ENCODE data around the gene AP3S1. TPM values are rescaled to one million over a fixed set of nuclear protein-coding genes. Genes with fewer than 3 reads are reported as not detected.
A peak's percentile ranks its signal among the peaks of the same experiment; 100 is the strongest.
"Not testable (repeated sequence)": the region's sequence is repeated elsewhere in the genome, so short reads cannot be mapped to it uniquely, and the experiment has no call there.

AP3S1 gene
- total RNA-seq, 2 experiments from 2014 or later = 76.0 to 89.5 TPM

GRCh38 chr5:115895821-115896220, 54.1 kb downstream of the AP3S1 start:
- no peak overlapping the region for H3K4me2 ChIP-seq (ENCODE audit: low read length)
- H3K4me1 ChIP-seq (ENCODE audit: insufficient read depth, low read length, poor library complexity, severe bottlenecking) = no peaks in the 10 kb centered on the region
- ChIA-PET CTCF (ENCODE audit: unreplicated experiment) (no interaction called here), POLR2A (interaction anchor here (1.5 kb wide), 1 partner anchor 100 kb away, joined by 3 read pairs; no protein-coding TSS in a partner anchor)
- no peak for DNase-seq (ENCODE audit: low spot score)
- TSS peak; percentile 33 for BruUV-seq (replicated peaks)
- H3K79me2 ChIP-seq (ENCODE audit: insufficient read depth, low read depth, low read length) = no peaks in the 10 kb centered on the region
- intact Hi-C loops (cut with micrococcal nuclease; ENCODE audit: unreplicated experiment) = no loop called here
- no peak overlapping the region for H3K27ac ChIP-seq (ENCODE audit: low read depth, low read length, poor library complexity, severe bottlenecking)
- H2AFZ ChIP-seq (ENCODE audit: low read length) = no peak overlapping the region
- H3K36me3 ChIP-seq (ENCODE audit: insufficient read depth, low read length) = peaks cover 5% of the 10 kb centered on the region; the same call in 1 of the 2 replicates
- H3K9me2 ChIP-seq (ENCODE audit: insufficient read depth, low read length) = no peaks in the 10 kb centered on the region
- H3K9me3 ChIP-seq (ENCODE audit: low read length) = no peaks in the 10 kb centered on the region
- no peaks in the 10 kb centered on the region for H4K20me1 ChIP-seq (ENCODE audit: insufficient read depth, low read length)
- H3K4me3 ChIP-seq (ENCODE audit: low read depth, low read length, poor library complexity, severe bottlenecking) = no peak overlapping the region
- TF ChIP-seq EZH2phosphoT487 (IDR thresholded peaks at IDR 0.05; ENCODE audit: borderline replicate concordance, low read depth, low read length) = no peak

- Histone ChIP-seq H2AFZ (ENCODE audit: low read length) (no peak overlapping the region), H3K36me3 (ENCODE audit: insufficient read depth, low read length) (peaks cover 5% of the 10 kb centered on the region; the same call in 1 of the 2 replicates), H3K79me2 (ENCODE audit: insufficient read depth, low read depth, low read length) (no peaks in the 10 kb centered on the region), H4K20me1 (ENCODE audit: insufficient read depth, low read length) (no peaks in the 10 kb centered on the region), H3K4me3 (ENCODE audit: low read depth, low read length, poor library complexity, severe bottlenecking) (no peak overlapping the region), H3K9me2 (ENCODE audit: insufficient read depth, low read length) (no peaks in the 10 kb centered on the region), H3K4me1 (ENCODE audit: insufficient read depth, low read length, poor library complexity, severe bottlenecking) (no peaks in the 10 kb centered on the region), H3K27ac (ENCODE audit: low read depth, low read length, poor library complexity, severe bottlenecking) (no peak overlapping the region), H3K4me2 (ENCODE audit: low read length) (no peak overlapping the region), H3K9me3 (ENCODE audit: low read length) (no peaks in the 10 kb centered on the region)
- POLR2A ChIA-PET = interaction anchor here (0.6 to 1.0 kb wide), 3 partner anchors 9 to 291 kb away, joined by 3 read pairs; no protein-coding TSS in a partner anchor
- no TSS peak for BruUV-seq (replicated peaks)
- TF ChIP-seq EZH2phosphoT487 (IDR thresholded peaks at IDR 0.05; ENCODE audit: borderline replicate concordance, low read depth, low read length) = no peak
- no peak for TF ChIP-seq CTCF (conservative IDR thresholded peaks at IDR 0.05; ENCODE audit: low read length)
- intact Hi-C loops (cut with micrococcal nuclease; ENCODE audit: unreplicated experiment) = no loop called here
- DNase-seq (ENCODE audit: low spot score) = no peak
- CTCF ChIA-PET (ENCODE audit: unreplicated experiment) = no interaction called here
These were observed 56.9 kb downstream of the AP3S1 start for GRCh38 chr5:115898656-115899055.

GRCh38 chr5:115907177-115907576, 65.4 kb downstream of the AP3S1 start:
- POLR2A ChIA-PET = interaction anchor here (0.6 to 1.8 kb wide), 3 partner anchors 12 to 690 kb away, joined by 3 to 4 read pairs (median 3); no protein-coding TSS in a partner anchor
- peak overlapping the region; percentile 31 for H3K4me2 ChIP-seq (ENCODE audit: low read length)
- H3K79me2 ChIP-seq (ENCODE audit: insufficient read depth, low read depth, low read length) = no peaks in the 10 kb centered on the region; the same call in 1 of the 2 replicates
- BruUV-seq (replicated peaks) = no TSS peak
- H2AFZ ChIP-seq (ENCODE audit: low read length) = no peak overlapping the region
- H4K20me1 ChIP-seq (ENCODE audit: insufficient read depth, low read length) = no peaks in the 10 kb centered on the region
- H3K9me3 ChIP-seq (ENCODE audit: low read length) = no peaks in the 10 kb centered on the region
- H3K4me3 ChIP-seq (ENCODE audit: low read depth, low read length, poor library complexity, severe bottlenecking) = peak overlapping the region; percentile 0
- TF ChIP-seq EZH2phosphoT487 (IDR thresholded peaks at IDR 0.05; ENCODE audit: borderline replicate concordance, low read depth, low read length) (no peak), CTCF (conservative IDR thresholded peaks at IDR 0.05; ENCODE audit: low read length) (no peak)
- CTCF ChIA-PET (ENCODE audit: unreplicated experiment) = no interaction called here
- peak; percentile 25 for DNase-seq (ENCODE audit: low spot score)
- H3K4me1 ChIP-seq (ENCODE audit: insufficient read depth, low read length, poor library complexity, severe bottlenecking) = peaks cover 15% of the 10 kb centered on the region
- 0 out of 2 replicates have a peak, but pooled peaks cover 3% of the 10 kb centered on the region for H3K36me3 ChIP-seq (ENCODE audit: insufficient read depth, low read length)
- H3K27ac ChIP-seq (ENCODE audit: low read depth, low read length, poor library complexity, severe bottlenecking) = peak overlapping the region; percentile 37
- intact Hi-C loops (cut with micrococcal nuclease; ENCODE audit: unreplicated experiment) = no loop called here
- no peaks in the 10 kb centered on the region for H3K9me2 ChIP-seq (ENCODE audit: insufficient read depth, low read length)

GRCh38 chr5:115913623-115914400, 72.1 kb downstream of the AP3S1 start:
- TSS peak; percentile 70 for BruUV-seq (replicated peaks)
- H3K36me3 ChIP-seq (ENCODE audit: insufficient read depth, low read length); intact Hi-C loops (cut with micrococcal nuclease; ENCODE audit: unreplicated experiment); H3K79me2 ChIP-seq (ENCODE audit: insufficient read depth, low read depth, low read length); DNase-seq (ENCODE audit: low spot score); H3K9me3 ChIP-seq (ENCODE audit: low read length); H2AFZ ChIP-seq (ENCODE audit: low read length); CTCF ChIA-PET (ENCODE audit: unreplicated experiment); H3K4me2 ChIP-seq (ENCODE audit: low read length); H4K20me1 ChIP-seq (ENCODE audit: insufficient read depth, low read length); H3K4me1 ChIP-seq (ENCODE audit: insufficient read depth, low read length, poor library complexity, severe bottlenecking); H3K27ac ChIP-seq (ENCODE audit: low read depth, low read length, poor library complexity, severe bottlenecking); H3K9me2 ChIP-seq (ENCODE audit: insufficient read depth, low read length); H3K4me3 ChIP-seq (ENCODE audit: low read depth, low read length, poor library complexity, severe bottlenecking): not testable (repeated sequence)
- POLR2A ChIA-PET = interaction anchor here (0.6 to 1.5 kb wide), 3 partner anchors 10 to 1128 kb away, joined by 3 to 6 read pairs (median 4); no protein-coding TSS in a partner anchor

All from OCI-LY7 (cell line).